Activated CD4-positive, CD25-positive, alpha-beta regulatory T cell treated with anti-CD3 and anti-CD28 coated beads, Interleukin-2, amount 50 U/mL, for 72 hours (primary cell): ENCODE results near the gene TAS1R2.

Experiments
- DNase-seq: peaks from one replicate; pipeline ENCODE4 v3.0.0; 2021

TAS1R2 gene

DNA sequence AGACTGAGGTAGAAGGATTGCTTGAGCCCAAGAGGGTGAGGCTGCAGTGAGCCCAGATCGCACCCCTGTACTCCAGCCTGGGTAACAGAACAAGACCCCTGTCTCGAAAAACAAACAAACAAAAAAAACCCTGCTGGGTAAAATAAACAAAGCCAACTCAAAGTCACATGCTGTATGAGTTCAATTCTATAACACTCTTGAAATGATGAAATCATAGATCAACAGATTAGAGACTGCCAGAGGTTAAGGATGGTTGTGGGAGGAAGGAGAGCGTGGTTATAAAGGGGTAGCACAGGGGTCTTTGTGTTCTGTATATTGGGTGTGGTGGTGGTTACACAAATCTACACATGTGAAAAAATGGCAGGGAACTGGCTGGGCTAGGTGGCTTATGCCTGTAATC lies 62.5 kb downstream of the TAS1R2 start:
- no peak for DNase-seq

DNA sequence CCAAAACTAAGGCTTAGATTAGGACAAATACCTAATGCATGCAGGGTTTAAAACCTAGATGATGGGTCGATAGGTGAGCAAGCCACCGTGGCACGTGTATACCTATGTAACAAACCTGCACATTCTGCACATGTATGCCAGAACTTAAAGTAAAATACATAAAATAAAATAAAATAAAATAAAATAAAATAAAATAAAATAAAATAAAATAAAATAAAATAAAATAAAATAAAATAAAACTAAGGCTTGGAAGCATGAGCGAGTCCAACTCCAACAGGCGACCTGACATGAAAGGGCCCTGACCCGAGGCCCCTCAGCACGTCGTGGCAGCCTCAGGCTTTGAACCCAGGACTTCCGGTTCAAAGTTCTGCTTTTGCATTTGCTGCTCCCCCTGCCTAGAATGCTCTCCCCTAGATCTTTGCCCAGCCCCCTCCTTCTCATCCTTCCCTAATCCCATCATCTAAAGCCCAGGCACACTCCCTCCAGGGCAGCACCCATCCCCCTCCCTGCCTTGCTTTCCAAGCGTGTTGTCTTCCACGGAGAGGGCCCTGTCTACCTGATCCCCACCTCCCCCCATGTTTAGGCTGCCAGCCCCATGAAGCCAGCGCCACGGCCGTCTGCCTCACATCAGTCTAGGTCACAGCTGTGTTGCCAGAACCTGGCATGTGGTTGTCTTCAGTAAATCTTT lies 64.3 kb downstream of the TAS1R2 start:
- no peak for DNase-seq

DNA sequence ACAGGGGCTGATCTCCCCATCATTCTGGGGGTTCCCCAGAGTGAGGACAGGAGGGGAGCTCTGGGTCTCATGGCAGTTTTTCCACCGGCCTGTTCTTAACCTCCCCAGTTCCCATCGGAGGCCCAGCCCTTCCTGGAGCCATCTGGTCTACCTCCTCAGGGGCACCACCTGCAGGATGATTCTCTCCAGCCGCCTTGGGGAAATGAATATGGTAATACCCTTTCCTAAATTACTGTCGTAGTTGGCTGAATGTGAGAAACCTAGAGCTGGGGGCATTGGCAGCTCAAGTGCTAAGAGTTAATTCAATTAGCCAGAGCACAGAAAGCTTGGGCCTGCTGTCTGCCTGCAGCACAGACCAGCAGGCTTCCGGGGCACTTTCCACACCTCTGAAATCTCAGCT lies 64.9 kb downstream of the TAS1R2 start:
- no peak for DNase-seq

DNA sequence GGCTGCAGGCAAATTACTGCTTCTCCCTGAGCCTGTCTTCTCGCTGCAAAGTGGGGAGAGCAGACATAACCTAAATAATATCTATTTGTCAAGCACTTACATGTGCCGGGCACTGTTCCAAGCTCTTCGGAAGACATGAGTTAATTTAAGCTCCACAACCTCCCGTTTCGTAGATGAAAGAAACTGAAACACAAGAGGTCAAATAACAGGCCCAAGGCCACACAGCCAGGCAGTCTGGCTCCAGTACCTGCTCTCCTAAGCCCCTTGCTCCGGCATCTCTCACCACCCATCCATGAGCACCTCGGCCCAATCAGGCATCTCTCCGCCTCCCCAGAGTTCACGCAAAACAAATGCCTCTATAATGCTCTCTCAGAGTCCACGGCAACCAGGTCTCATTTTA lies 65.4 kb downstream of the TAS1R2 start:
- DNase-seq: no peak

DNA sequence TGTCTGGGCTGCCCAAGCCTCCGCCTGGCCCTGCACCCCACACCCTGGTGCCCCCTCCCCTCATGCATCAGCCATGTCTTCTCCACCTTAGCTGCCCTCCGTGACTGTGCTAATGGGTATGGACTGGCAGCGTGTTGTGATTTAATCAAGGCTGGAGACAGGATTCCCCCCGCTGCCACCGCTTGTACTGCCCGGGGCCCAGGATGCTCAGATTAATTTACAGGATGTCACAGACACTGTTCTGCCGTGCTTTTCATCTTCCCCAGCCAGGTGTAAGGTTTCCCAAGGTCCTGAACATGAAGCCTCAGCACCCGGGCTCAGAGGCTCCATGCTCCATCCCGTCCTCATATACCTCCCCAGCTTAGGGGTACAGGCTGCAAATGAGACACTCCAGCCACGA lies 66.3 kb downstream of the TAS1R2 start:
- no peak for DNase-seq

DNA sequence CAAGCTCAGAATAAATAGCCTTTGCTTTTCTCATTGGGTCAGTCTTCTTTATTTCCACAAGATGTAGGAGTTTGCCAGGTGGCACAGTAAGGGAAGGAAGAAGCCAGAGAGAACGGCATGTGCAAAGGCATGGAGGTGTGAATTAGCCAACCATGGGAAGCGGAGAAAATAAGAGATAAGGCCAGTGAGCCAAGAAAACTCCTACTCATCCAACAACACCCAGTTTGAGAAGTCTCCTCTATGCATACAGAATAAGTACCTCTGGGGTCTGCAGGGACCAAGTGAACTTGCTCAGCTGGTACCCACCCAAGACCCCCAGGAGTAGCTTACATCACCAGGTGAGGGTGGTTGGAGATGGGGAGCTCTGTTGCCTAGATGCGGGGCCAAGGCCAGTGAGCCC lies 66.7 kb downstream of the TAS1R2 start:
- DNase-seq: no peak
